Endothelial cell of hepatic sinusoid (primary cell): ENCODE measurements around the gene CEP89.
"Not testable (repeated sequence)": the region's sequence is repeated elsewhere in the genome, so short reads cannot be mapped to it uniquely, and the experiment has no call there.

Source experiments
- in situ Hi-C: cut with HindIII; loops from 2 replicates; pipeline ENCODE4 v1.10.0; 2017; ENCODE audit warnings: low sequenced_read_pairs

The CEP89 gene

GRCh38 chr19:32848035-32848434 is 123.7 kb downstream of the CEP89 start:
- in situ Hi-C loops: not testable (repeated sequence)

DNA sequence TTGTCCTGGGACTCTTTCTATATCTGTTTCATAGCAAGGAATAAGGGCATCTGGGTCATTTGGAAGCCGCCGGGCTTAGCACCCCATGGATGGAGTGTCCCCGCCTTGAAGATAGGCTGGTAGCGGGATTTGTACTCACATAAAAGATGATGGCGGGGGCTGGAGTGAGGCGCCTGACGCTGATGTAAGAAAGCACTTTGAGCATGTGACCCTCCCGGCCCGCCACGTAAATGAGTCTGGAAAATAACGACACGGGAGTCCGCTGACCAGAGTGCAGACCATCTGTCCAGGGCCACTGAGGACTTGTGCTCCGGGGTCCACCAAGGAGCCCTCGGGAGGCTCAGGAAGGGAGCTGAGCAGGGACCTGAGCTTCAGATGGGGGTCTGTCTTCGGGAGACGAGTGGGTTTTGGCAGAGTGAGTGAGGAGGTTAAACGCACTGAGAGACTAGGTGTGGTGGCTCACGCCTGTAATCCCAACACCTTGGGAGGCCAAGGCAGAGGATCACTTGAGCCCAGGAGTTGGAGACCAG is 128.0 kb downstream of the CEP89 start:
- in situ Hi-C loops: no loop called here

GRCh38 chr19:32842061-32842460 is 129.7 kb downstream of the CEP89 start:
- in situ Hi-C loops: no loop called here

DNA sequence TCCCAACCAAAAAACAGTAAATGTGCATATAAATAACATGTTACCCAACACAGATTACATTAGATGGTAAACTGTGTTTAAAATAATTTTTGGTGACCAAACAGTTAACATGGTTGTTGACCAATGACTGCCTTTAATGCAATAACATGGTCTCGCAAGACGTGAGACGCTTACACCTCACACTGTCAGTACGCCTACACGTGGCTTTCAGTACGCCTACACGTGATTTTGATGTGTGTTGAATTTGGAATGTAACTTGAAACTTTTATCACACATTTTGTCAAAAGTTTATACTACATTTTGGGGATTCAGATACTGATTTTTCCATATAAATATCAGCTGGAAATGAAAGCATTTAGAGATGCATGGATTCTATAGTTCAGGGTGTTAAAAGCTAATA is 134.2 kb downstream of the CEP89 start:
- in situ Hi-C loops: no loop called here

DNA sequence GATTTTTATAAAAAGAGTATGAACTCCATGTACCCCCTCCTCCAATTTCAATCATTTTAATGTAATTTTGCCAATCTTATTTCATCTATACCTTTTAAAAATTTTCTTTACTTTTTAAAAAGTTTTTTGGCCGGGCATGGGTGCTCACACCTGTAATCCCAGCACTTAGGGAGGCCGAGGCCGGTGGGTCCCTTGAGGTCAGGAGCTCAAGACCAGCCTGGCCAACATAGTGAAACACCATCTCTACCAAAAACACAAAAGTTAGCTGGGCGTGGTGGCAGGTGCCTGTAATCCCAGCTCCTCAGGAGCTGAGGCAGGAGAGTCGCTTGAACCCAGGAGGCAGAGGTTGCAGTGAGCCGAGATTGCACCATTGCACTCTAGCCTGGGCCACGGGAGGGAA is 138.4 kb downstream of the CEP89 start:
- in situ Hi-C loops: not testable (repeated sequence)

GRCh38 chr19:32832825-32833224 is 138.9 kb downstream of the CEP89 start:
- in situ Hi-C loops: not testable (repeated sequence)

DNA sequence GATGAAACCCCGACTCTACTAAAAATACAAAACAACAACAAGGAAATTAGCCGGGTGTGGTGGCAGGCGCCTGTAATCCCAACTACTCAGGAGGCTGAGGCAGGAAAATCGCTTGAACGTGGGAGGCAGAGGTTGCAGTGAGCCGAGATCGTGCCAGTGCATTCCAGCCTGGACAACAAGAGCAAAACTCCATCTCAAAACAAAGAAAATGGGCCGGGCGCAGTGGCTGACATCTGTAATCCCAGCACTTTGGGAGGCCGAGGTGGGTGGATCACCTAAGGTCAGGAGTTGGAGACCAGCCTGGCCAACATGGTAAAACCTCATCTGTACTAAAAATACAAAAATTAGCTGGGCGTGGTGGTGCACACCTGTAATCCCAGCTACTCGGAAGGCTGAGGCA is 139.7 kb downstream of the CEP89 start:
- in situ Hi-C loops: not testable (repeated sequence)

DNA sequence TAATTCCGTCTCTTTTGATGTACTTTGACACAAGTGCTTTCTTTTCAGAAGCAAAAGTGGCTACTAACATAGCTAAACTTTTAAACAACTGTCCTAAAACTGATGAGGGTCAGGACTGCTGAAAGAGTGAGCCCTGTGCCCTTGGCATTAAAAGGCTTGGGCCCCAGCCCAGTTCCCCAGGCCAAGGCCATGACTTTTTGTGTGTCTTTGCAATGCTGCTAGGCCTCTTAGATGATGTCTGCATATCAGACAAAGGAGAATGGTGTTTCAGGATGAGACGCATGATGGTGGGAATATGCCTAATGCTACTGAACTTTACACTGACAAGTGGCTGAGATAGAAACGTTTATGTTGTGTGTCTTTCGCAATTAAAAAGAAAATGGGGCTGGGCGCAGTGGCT is 140.1 kb downstream of the CEP89 start:
- in situ Hi-C loops: no loop called here

GRCh38 chr19:32830231-32831014 is 141.3 kb downstream of the CEP89 start:
- in situ Hi-C loops: no loop called here

DNA sequence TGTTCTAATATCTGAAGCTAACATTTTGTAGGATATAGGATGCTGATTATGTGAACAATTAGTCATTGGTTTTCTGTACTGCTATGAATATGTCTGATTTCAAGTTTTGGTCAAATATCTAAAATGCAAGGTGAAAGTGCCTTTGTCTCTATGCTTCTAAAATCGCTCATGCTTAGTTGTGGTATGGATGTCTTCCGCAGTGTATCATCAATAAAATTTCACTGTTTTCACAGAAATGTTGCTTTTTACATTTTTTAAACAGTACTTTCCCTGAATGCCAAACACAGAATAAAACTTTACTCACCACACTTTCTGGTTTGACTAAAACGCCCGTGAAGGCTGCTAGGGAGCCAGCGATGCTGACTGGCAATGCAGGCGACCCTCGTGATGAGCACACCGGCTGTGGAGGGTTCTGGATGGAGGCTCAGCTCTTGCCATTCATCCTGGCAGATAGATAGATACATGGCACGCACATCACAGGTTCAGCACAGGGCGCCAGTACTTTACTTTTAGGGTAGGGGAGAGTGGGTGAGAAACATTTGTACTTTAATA is 142.3 kb downstream of the CEP89 start:
- in situ Hi-C loops: no loop called here

- in situ Hi-C loops: no loop called here
Measured at GRCh38 chr19:32828643-32829344, 143.0 kb downstream of the CEP89 start.

DNA sequence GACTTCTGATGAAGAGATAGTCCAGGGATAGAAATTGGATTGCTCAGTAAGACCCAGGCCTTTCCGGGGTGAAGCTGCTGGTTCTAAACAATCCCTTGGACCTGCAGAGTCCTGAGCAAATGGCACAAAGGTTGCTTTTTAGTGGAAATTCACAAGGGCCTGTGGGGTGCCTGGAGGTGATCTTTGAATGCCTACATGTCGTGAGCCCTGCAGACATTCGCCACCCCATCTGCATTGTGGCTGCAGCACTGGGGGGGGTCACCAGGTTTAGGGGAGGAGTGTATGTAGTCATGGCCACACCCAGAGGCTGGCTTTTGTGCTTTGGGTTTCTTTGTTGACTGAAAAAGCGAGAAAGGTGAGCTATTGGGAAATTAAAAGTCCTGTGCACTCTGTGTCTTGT is 143.6 kb downstream of the CEP89 start:
- in situ Hi-C loops: no loop called here
